K562 (cell line): ENCODE data around the gene THAP5.

ENCODE experiments used
- ARHGAP35 ChIP-seq: fragments of 450-650 bp; IDR thresholded peaks from 2 replicates; pipeline ENCODE4 v1.6.1; 2018; ENCODE audit not compliant: partially characterized antibody
- BDP1 ChIP-seq: IDR thresholded peaks from 3 replicates; pipeline ENCODE4 v1.6.1; 2011; ENCODE audit not compliant: insufficient read length, insufficient read depth
- CREB5 ChIP-seq: fragments of 250-450 bp; sonication (Bioruptor Pico); IDR thresholded peaks from 2 replicates; pipeline ENCODE4 v1.5.0; 2020; ENCODE audit warnings: mild to moderate bottlenecking
- E2F1 ChIP-seq: sonication (generic); formaldehyde crosslinking; IDR thresholded peaks from 2 replicates; pipeline ENCODE4 v1.8.1; 2023; ENCODE audit warnings: mild to moderate bottlenecking, missing genetic modification reagents, moderate library complexity
- HDAC1 ChIP-seq, 2 experiments: fragments of 450-650 bp; IDR thresholded peaks; 2 replicates each; pipeline ENCODE4 v1.6.1; 2016 to 2017; ENCODE audit warnings: inconsistent platforms in 1 of 2, mild to moderate bottlenecking in 1 of 2, moderate library complexity in 1 of 2
- HOXB6 ChIP-seq: fragments of 250-450 bp; sonication (Bioruptor Pico); IDR thresholded peaks from 2 replicates; pipeline ENCODE4 v1.5.1; 2022; ENCODE audit warnings: mild to moderate bottlenecking, borderline replicate concordance
- POLR2A ChIP-seq: fragments of 450-650 bp; conservative IDR thresholded peaks from 2 replicates; pipeline ENCODE4 v1.6.1; 2016
- RFX5 ChIP-seq: IDR thresholded peaks from 2 replicates; pipeline ENCODE4 v1.6.1; 2011; ENCODE audit warnings: low read depth, mild to moderate bottlenecking, improper control_type of control experiment, low read length
- SFPQ ChIP-seq: fragments of 200-400 bp; formaldehyde crosslinking; IDR thresholded peaks from 2 replicates; pipeline ENCODE4 v1.6.1; 2017; ENCODE audit warnings: mild to moderate bottlenecking, low read depth, low read length, moderate library complexity
- ZNF133 ChIP-seq: fragments of 250-450 bp; sonication (Bioruptor Pico); IDR thresholded peaks from 2 replicates; pipeline ENCODE4 v1.4.0; 2020; ENCODE audit warnings: mild to moderate bottlenecking
- ZNF780A ChIP-seq: fragments of 250-450 bp; sonication (Bioruptor Pico); IDR thresholded peaks from 2 replicates; pipeline ENCODE4 v1.5.0; 2021; ENCODE audit warnings: mild to moderate bottlenecking

- TF ChIP-seq CREB5, result no peak
- TF ChIP-seq BDP1, result no peak
- TF ChIP-seq ARHGAP35, result no peak
- TF ChIP-seq SFPQ, result no peak
- TF ChIP-seq POLR2A, result peak; percentile 32; the same call in 1 of the 2 replicates
- no peak for TF ChIP-seq ZNF133 (CRISPR knock-in tag)
- TF ChIP-seq ZNF780A (CRISPR knock-in tag), result no peak
- TF ChIP-seq HOXB6 (CRISPR knock-in tag), result no peak
- no peak for TF ChIP-seq HDAC1 (IDR thresholded peaks at IDR 0.05)
- no peak for TF ChIP-seq E2F1 (CRISPR knock-in tag)
- no peak for TF ChIP-seq RFX5
Observed at GRCh38 chr7:108561047-108561619, 8.4 kb downstream of the THAP5 start.
